Adipocyte (in vitro differentiated cells): Measurements from ENCODE around the gene PSMB9.

Source experiments
- DNase-seq: peaks from one replicate; pipeline ENCODE4 v3.0.0-alpha.2; 2015; ENCODE audit warnings: low read depth
- H3K27me3 ChIP-seq: replicated peaks from 2 replicates; pipeline ENCODE4 v1.7.0; 2013; ENCODE audit warnings: mild to moderate bottlenecking, low read length, moderate library complexity; ENCODE audit not compliant: control insufficient read depth, insufficient read depth
- H3K36me3 ChIP-seq: 2 replicates; pipeline ENCODE4 v1.7.0; 2013; ENCODE audit warnings: low read length, mild to moderate bottlenecking, moderate library complexity; ENCODE audit not compliant: control insufficient read depth, insufficient read depth, severe bottlenecking
- H3K4me1 ChIP-seq: 2 replicates; pipeline ENCODE4 v1.7.0; 2013; ENCODE audit warnings: mild to moderate bottlenecking, low read length, moderate library complexity; ENCODE audit not compliant: control insufficient read depth, insufficient read depth
- H3K4me3 ChIP-seq: 2 replicates; pipeline ENCODE4 v1.7.0; 2013; ENCODE audit warnings: mild to moderate bottlenecking, low read length, moderate library complexity
- H3K9ac ChIP-seq: 2 replicates; pipeline ENCODE4 v1.7.0; 2013; ENCODE audit warnings: mild to moderate bottlenecking, low read length, moderate library complexity
- H3K9me3 ChIP-seq: 2 replicates; pipeline ENCODE4 v1.7.0; 2013; ENCODE audit warnings: mild to moderate bottlenecking, low read length, moderate library complexity; ENCODE audit not compliant: control insufficient read depth

The PSMB9 gene

DNA sequence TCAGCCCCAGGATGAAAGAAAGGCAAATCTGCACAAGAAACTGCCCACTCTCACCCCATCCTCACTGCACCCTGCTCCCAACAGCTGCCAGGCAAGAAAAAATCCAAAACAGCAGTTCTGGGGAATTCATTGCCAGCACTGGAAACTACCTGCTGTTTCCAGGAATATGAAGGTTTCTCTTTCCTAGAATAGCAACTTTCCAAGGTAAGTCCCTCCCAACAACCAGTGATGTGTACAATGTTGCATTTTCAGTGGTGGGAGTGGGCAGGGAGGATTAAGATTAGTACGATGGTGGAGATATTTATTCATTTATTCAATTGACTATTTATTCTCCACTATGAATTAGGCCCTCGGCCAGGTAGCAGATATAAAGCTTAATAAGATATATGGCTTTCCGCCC, 27.0 kb upstream of the PSMB9 start:
- H3K9ac ChIP-seq: no peak overlapping the region
- H3K27me3 ChIP-seq: no peaks in the 10 kb centered on the region
- peaks cover 10% of the 10 kb centered on the region for H3K4me1 ChIP-seq
- no peak for DNase-seq
- H3K36me3 ChIP-seq: peaks cover 29% of the 10 kb centered on the region
- no peaks in the 10 kb centered on the region for H3K9me3 ChIP-seq
- H3K4me3 ChIP-seq: no peak overlapping the region

DNA sequence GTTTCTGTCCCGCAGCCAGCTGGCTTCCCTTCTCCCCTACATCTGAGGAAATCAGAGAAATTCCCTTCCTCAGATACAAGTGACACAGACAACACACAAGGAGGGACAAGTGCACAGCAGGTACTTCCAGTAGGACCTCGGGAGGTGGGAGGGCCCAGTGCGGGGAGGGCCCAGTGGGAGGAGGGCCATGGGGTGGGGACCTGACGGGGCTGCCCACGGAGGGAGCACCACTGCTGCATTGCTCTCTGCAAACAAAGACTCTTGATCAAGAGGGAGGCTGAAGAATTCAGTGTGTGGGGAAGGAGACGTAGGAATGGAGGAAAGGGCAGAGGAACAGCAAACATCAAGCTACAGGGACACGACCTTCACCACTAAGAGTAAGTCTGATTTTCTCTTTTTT, 24.5 kb upstream of the PSMB9 start:
- Histone ChIP-seq H3K4me3 (no peak overlapping the region), H3K27me3 (no peaks in the 10 kb centered on the region), H3K36me3 (peaks cover 41% of the 10 kb centered on the region), H3K9ac (no peak overlapping the region), H3K4me1 (peaks cover 10% of the 10 kb centered on the region), H3K9me3 (no peaks in the 10 kb centered on the region)
- no peak for DNase-seq

DNA sequence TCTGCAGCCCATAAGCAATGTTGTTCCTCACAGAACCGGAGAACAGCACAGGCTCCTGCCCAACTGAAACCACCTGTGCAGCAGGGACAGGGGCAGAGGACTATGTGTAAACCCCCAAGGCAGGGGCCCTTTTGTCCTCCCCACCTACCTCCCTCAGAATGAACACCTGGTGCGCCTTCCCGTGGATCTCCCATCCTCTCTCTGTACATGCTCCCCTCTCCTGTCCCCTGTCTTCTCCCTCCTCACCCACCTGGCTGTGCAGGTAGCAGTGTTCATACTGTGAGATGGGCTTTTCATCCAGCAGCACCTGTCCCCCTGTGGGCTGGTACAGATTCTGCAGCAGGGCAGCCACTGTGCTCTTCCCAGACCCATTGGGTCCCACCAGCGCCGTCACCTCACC, 24.0 kb upstream of the PSMB9 start:
- no peak overlapping the region for H3K4me3 ChIP-seq
- H3K27me3 ChIP-seq: no peaks in the 10 kb centered on the region
- no peak overlapping the region for H3K9ac ChIP-seq
- H3K4me1 ChIP-seq: peaks cover 10% of the 10 kb centered on the region
- peaks cover 46% of the 10 kb centered on the region for H3K36me3 ChIP-seq
- no peak for DNase-seq
- H3K9me3 ChIP-seq: no peaks in the 10 kb centered on the region

DNA sequence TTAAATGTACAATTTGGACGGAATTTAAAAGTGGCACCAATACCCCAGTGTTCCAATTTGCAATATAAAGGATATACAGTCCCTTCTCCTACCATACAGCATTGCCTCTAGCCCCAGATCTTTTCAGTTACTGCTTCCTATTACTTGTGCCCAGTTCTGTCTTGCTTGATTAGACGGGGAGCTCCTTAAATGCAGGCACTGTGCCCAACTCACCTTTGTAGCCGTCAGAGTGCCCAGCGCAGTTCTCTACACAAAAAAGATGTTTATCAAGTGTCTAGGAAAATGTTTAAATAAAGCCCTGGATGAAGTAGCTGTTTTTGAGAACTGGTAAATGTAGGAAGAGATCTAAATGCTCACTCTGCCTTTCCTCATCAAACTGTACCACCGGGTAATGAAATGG, 23.1 kb upstream of the PSMB9 start:
- no peak for DNase-seq
- H3K4me1 ChIP-seq: peaks cover 7% of the 10 kb centered on the region
- H3K9ac ChIP-seq: no peak overlapping the region
- peaks cover 52% of the 10 kb centered on the region for H3K36me3 ChIP-seq
- no peak overlapping the region for H3K4me3 ChIP-seq
- no peaks in the 10 kb centered on the region for H3K9me3 ChIP-seq
- no peaks in the 10 kb centered on the region for H3K27me3 ChIP-seq

DNA sequence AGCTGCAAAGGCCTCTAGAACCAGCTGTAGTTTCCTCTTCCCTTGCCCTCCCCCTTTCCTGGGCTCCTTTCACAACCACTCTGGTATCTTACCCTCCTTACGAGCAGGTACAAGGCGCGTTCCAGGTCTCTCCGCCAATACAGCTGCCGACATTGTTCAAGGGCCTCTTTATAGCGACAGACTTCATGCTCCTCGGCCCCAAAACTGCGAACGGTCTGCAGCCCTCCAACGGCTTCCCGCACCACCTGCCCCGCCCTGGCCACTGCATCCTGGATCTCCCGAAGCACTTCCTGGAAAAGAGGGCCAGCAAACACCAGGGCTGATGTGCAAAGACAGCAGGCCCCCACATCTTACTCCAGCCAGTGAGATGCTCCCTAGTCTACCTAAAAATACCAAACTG, 21.5 kb upstream of the PSMB9 start:
- no peak for DNase-seq
- Histone ChIP-seq H3K4me3 (no peak overlapping the region), H3K4me1 (peaks cover 2% of the 10 kb centered on the region), H3K9ac (no peak overlapping the region), H3K27me3 (no peaks in the 10 kb centered on the region), H3K9me3 (no peaks in the 10 kb centered on the region), H3K36me3 (peaks cover 52% of the 10 kb centered on the region)

DNA sequence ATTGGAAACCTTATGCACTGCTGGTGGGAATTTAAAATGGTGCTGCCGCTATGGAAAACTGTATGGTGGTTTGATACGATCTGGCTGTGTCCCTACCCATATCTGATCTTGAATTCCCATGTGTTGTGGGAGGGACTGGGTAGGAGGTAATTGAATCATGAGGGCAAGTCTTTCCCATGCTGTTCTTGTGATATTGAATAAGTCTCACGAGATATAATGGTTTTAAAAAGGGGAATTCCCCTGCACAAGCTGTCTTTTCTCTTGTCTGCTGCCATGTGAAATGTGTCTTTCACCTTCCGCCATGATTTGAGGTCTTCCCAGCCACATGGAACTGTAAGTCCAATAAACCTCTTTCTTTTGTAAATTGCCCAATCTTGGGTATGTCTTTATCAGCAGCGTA, 20.3 kb upstream of the PSMB9 start:
- no peak for DNase-seq
- H3K27me3 ChIP-seq: no peaks in the 10 kb centered on the region
- H3K4me1 ChIP-seq: peaks cover 7% of the 10 kb centered on the region
- H3K36me3 ChIP-seq: peaks cover 48% of the 10 kb centered on the region
- no peak overlapping the region for H3K9ac ChIP-seq
- H3K9me3 ChIP-seq: no peaks in the 10 kb centered on the region
- H3K4me3 ChIP-seq: no peak overlapping the region

DNA sequence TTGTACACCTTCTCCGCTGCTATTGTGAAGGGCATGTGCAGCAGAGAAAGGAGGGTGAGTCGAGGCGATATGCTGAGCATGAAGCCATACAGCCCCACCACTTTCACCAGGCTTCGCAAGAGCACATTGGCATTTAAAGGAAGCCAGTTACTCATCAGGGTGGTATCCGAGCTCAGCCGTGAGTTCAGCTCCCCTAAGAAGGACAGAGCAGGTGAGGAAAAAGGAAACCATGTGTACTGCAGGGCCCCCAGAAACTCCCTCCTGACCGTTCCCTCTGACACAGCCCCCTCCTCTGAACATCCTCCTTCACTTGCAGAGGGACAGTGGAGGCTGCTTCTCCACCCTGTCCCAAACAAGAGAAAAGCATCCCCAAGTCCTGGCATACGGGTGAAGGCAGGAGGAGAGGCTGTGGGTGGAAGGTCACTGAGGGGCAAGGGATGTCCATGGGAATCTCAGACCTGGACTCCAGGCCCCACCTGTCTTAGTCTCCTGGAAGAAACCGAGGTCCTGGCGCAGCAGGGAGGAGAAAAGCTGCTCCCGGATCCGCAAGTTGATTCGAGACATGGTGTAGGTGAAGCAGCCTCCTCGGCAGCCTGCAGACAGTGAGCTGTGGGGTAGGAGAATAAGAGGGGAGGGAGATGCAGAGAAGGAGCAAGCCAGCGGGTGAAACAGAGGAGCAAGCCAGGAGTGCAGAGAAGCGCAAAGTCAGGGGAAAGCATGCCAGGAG, 18.7 kb upstream of the PSMB9 start:
- Histone ChIP-seq H3K9me3 (no peaks in the 10 kb centered on the region), H3K36me3 (peaks cover 31% of the 10 kb centered on the region), H3K9ac (no peak overlapping the region), H3K4me3 (no peak overlapping the region), H3K27me3 (no peaks in the 10 kb centered on the region), H3K4me1 (peaks cover 7% of the 10 kb centered on the region)
- no peak for DNase-seq

DNA sequence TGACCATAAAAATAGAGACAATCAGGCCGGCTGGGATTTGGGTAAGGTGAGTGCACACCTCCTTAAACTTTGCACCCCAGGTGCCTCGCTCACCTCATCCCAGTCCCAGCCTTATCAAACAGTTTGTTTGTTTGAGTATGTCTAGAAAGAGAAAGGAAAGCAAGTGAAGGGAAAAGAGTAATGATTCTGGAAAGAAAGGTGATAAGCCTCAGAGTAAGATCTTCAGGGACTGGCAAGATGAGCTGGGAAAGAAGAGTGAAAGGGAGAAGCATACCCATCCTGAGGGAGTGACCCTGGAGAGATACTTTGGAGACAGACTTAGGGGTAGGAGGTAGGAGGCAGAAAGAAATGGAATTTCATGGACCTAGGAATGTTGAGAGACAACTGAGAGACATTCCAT, 17.1 kb upstream of the PSMB9 start:
- Histone ChIP-seq H3K4me3 (no peak overlapping the region), H3K27me3 (no peaks in the 10 kb centered on the region), H3K4me1 (peaks cover 7% of the 10 kb centered on the region), H3K36me3 (peaks cover 29% of the 10 kb centered on the region), H3K9ac (no peak overlapping the region), H3K9me3 (no peaks in the 10 kb centered on the region)
- DNase-seq: no peak

DNA sequence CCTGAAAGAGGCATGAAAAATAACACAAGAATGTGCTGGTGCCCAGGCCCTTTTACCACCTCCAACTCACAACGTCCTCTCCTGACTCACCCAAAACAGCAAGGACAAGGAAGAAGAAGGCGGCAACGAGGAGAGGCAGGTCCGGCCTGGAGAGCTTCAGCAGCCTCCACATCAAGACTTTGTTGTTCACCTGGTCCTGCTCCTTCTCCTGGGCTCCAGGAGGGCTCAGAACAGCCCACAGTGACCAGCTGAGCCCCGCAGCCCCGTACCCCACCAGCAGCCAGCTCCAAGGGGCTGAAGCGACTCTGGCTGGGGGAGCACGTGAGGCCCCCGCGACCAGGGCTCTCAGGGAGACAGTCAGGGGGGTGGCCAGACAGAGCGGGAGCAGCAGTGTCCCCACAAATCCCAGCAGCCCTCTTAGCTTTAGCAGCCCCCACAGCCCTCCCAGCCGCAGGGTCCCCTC, 16.3 kb upstream of the PSMB9 start:
- Histone ChIP-seq H3K27me3 (no peaks in the 10 kb centered on the region), H3K9me3 (no peaks in the 10 kb centered on the region), H3K36me3 (peaks cover 22% of the 10 kb centered on the region), H3K4me1 (peaks cover 7% of the 10 kb centered on the region), H3K9ac (peak overlapping the region; percentile 90), H3K4me3 (peak overlapping the region; percentile 88)
- DNase-seq: no peak

DNA sequence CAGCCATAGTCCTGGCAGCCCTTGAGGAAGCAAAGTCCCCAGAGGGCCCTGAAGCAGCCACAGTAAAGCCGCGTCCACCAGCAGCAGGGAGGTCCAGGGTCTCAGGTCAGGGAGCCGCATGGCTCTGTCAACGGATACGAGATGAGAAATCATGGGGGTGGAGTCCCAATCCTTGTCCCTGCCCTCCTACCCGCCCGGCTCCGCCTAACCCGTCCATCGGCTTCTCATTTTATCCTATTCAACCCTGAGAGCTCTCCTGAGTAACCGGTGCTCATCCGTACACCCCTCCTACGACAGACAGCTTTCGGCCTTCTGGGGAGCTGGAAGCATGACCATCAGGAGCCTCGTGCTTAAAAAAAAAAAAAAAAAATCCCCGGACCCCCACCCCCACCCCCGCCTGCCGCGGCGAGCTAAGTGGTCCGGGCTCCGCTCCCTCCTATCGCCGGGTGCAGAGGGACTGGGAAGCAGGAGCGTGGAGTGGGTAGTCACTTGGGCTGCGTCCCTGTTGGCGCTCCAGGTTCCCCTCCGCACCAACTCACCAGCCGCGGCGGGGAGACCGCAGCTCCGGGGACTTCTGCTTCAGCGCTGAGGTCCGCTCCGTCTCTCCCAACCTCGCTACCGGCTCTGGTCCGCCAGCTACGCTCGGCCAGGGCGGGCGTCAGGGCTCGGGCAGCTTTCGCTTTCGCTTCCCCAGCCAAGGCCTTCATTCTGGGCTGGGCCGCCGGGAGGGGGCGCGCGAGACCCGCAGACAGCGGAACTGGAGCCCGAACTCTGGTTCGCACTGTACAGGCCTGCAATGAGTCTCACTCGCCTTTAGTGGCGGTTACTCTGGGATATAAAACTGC, 15.7 kb upstream of the PSMB9 start, which contains the start of gene TAP2:
TAP2 (minus strand) TSS at position 626 of the 845 bp plus-strand sequence; CDS start at position 120, 506 bp downstream.
- peak; percentile 98 for DNase-seq

DNA sequence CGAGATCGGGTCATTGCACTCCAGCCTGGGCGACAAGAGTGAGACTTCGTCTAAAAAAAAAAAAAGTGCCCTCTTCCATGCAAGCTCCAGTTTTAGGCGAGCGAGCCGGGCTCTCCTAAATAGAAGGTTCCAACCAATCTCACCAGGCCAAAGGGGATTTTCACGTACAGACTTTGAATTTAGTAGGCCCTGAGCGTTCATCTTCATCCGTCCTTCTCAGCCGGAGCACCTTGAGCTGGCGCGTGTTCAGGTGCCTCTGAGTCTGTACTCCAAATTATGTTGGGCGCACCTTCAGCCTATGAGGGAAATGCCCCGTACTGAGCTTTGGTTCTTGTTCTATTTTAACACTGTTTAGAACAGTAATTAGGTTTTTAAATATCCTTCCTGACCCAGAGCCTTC, 14.6 kb upstream of the PSMB9 start:
- Histone ChIP-seq H3K9me3 (no peaks in the 10 kb centered on the region), H3K4me3 (no peak overlapping the region), H3K9ac (no peak overlapping the region), H3K36me3 (peaks cover 17% of the 10 kb centered on the region), H3K4me1 (peaks cover 12% of the 10 kb centered on the region), H3K27me3 (no peaks in the 10 kb centered on the region)
- DNase-seq: no peak

More for the DNA sequence above, 15.7 kb upstream of the PSMB9 start, which contains the start of gene TAP2:
- Histone ChIP-seq H3K9ac (peak within 1 kb of the TSS; percentile 90), H3K36me3 (peaks cover 22% of the 10 kb centered on the region), H3K4me3 (peak within 1 kb of the TSS; percentile 88), H3K9me3 (no peaks in the 10 kb centered on the region), H3K27me3 (no peaks in the 10 kb centered on the region), H3K4me1 (peaks cover 12% of the 10 kb centered on the region)
